Adrenal gland (tissue), 12 donors: ENCODE data around the gene NPBWR2. TPM values are rescaled to one million over a fixed set of nuclear protein-coding genes. Genes with fewer than 3 reads are reported as not detected.

Source experiments
- DNase-seq, 7 donors: peaks; one replicate each; pipeline ENCODE4 v3.0.0-alpha.2; 2019 to 2020
- H3K27ac ChIP-seq, 5 donors: fragments of 200-600 bp; sonication (generic) in 4 of 5; 1 replicate in 3 of 5; 2 replicates in 2 of 5; pipeline versions ENCODE4 v1.5.1 to v1.8.0; 2016 to 2020; ENCODE audit warnings: mild to moderate bottlenecking in 1 of 5
- H3K27me3 ChIP-seq: fragments of 200-600 bp; 2 replicates; pipeline ENCODE4 v1.8.0; 2021
- H3K36me3 ChIP-seq, 2 donors: fragments of 200-600 bp; replicated peaks in 1 of 2; 1 replicate in 1 of 2; 2 replicates in 1 of 2; pipeline versions ENCODE4 v1.5.1 to v1.8.0; 2018 to 2022
- H3K4me1 ChIP-seq, 2 donors: fragments of 200-600 bp; replicated peaks in 1 of 2; 1 replicate in 1 of 2; 2 replicates in 1 of 2; pipeline versions ENCODE4 v1.5.1 to v1.8.0; 2018 to 2021
- H3K4me3 ChIP-seq, 4 donors: fragments of 200-600 bp; sonication (generic) in 3 of 4; one replicate each; pipeline ENCODE4 v1.5.1; 2016 to 2018
- H3K9me3 ChIP-seq, 3 donors: fragments of 200-600 bp; sonication (generic) in 1 of 3; replicated peaks in 1 of 3; 1 replicate in 2 of 3; 2 replicates in 1 of 3; pipeline versions ENCODE4 v1.5.1 to v1.8.0; 2016 to 2021
- CTCF ChIP-seq, 6 experiments: fragments of 450-650 bp in 4 of 6; fragments of 200-600 bp in 2 of 6; sonication (generic) in 1 of 6; IDR thresholded peaks; 1 replicate in 5 of 6; 2 replicates in 1 of 6; pipeline versions ENCODE4 v1.5.1 to v1.8.0; 2016 to 2021; ENCODE audit warnings: antibody characterized with exemption in 6 of 6, mild to moderate bottlenecking in 2 of 6, moderate library complexity in 1 of 6
- POLR2A ChIP-seq, 2 donors: fragments of 450-650 bp; IDR thresholded peaks; one replicate each; pipeline ENCODE4 v1.6.1; 2017; ENCODE audit warnings: antibody characterized with exemption in 2 of 2, mild to moderate bottlenecking in 2 of 2, moderate library complexity in 1 of 2
- WGBS, 4 donors: extraction: QIAGEN DNeasy Blood & Tissue Kit in 2 of 4; methylation state at CpG; one replicate each; pipeline versions ENCODE4 v1.1.5 to v1.1.7; 2013 to 2017; 5-methylcytosine and 5-hydroxymethylcytosine counted together
- intact Hi-C, 2 donors: fragments of 100-400 bp; cut with DNase I; formaldehyde crosslinking; loops; one replicate each; pipeline versions ENCODE4 v1.14.1 to v1.15.0; 2022 to 2023
- polyA plus RNA-seq, 3 donors: library from polyadenylated mRNA; stranded (reverse); fragments of 200-250 nt in 2 of 3; fragments of 350-450 nt in 1 of 3; fragmentation: Illumina TruSeq in 1 of 3; extraction: RNeasy Lipid Tissue Mini Kit (QIAGEN cat#74804) in 1 of 3; gene quantifications; one replicate each; pipeline ENCODE4 v1.2.3, GENCODE V29; 2013 to 2014
- total RNA-seq, 9 donors: library from RNA; depleted of rRNA in 4 of 9; stranded (reverse); fragments of >200 nt in 4 of 9; fragments of 120-200 nt in 1 of 9; fragmentation: NEBNext Ultra II Directional in 1 of 9; extraction: Animal tissue kit (Norgen Biotek cat#: 25700) in 1 of 9; gene quantifications; one replicate each; pipeline versions ENCODE4 v1.1.0 to v1.2.4, GENCODE V29; 2013 to 2023
- donor health status: healthy with polysubstance abuse.
- donor health status: Bipolar disorder and iron deficiency.
- donor health status: DM: yes; HTN: yes; CAD: no.
- donor health status: DM: no; HTN: no; CAD: no.
- donor health status: DM: no; HTN: no; CAD: no.
- donor health status: DM: yes; HTN: yes; CAD: no.

The NPBWR2 gene
- total and polyA plus RNA-seq, 12 donors, result 0.18 to 0.42 (median 0.33) TPM; not detected in 8

GRCh38 chr20:64083804-64084684, 23.3 kb downstream of the NPBWR2 start, which contains the start of gene LKAAEAR1:
LKAAEAR1 (minus strand) TSS chr20:64084398; CDS start chr20:64084219, 179 bp downstream.
- 3 to 11% (median 5%) methylated on average over 3 to 82 of the region's 86 CpGs for WGBS, 4 donors
- no peak for DNase-seq
- peak within 1 kb of the TSS in 2 of 4 donors; percentile 28 to 58 for H3K4me3 ChIP-seq
- intact Hi-C loops, result no loop called here
- no peaks in the 10 kb centered on the region for H3K27me3 ChIP-seq
- H3K4me1 ChIP-seq, result peaks cover 10 to 22% of the 10 kb centered on the region in 2 donors
- no peaks in the 10 kb centered on the region for H3K9me3 ChIP-seq
- TF ChIP-seq CTCF (IDR thresholded peaks at IDR 0.05), result no peak
- no peak for TF ChIP-seq POLR2A (IDR thresholded peaks at IDR 0.05)
- H3K27ac ChIP-seq, result no peak within 1 kb of the TSS
- no peaks in the 10 kb centered on the region for H3K36me3 ChIP-seq

- H3K36me3 ChIP-seq, result no peaks in the 10 kb centered on the region
- peak overlapping the region in 2 of 4 donors; percentile 28 to 58 for H3K4me3 ChIP-seq
- H3K4me1 ChIP-seq, result peaks cover 13 to 28% of the 10 kb centered on the region in 2 donors
- peak; percentile 32 to 63 (median 52) for TF ChIP-seq CTCF (IDR thresholded peaks at IDR 0.05)
- TF ChIP-seq POLR2A (IDR thresholded peaks at IDR 0.05), result no peak
- no peaks in the 10 kb centered on the region for H3K9me3 ChIP-seq
- peak in 6 of 7 donors; percentile 69 to 81 (median 70) for DNase-seq
- H3K27ac ChIP-seq, result no peak overlapping the region
- H3K27me3 ChIP-seq, result no peaks in the 10 kb centered on the region
- 0 to 1% (median 1%) methylated on average over 18 to 47 of the region's 52 CpGs; no CpG with 5 or more reads in 1 of the 4 donors for WGBS, 4 donors
- intact Hi-C loops, result no loop called here
Measured at GRCh38 chr20:64083378-64083803, 24.0 kb downstream of the NPBWR2 start.

- Histone ChIP-seq H3K9me3 (no peaks in the 10 kb centered on the region), H3K4me1 (peaks cover 13 to 29% of the 10 kb centered on the region in 2 donors), H3K27me3 (no peaks in the 10 kb centered on the region), H3K36me3 (no peaks in the 10 kb centered on the region), H3K27ac (no peak overlapping the region), H3K4me3 (peak overlapping the region in 1 of 4 donors; percentile 58)
- intact Hi-C loops, result no loop called here
- DNase-seq, result no peak
- TF ChIP-seq POLR2A (IDR thresholded peaks at IDR 0.05) (no peak), CTCF (IDR thresholded peaks at IDR 0.05) (no peak)
- WGBS, 4 donors, result 25 to 43% (median 32%) methylated on average over 7 to 13 of the region's 13 CpGs
Measured at GRCh38 chr20:64082820-64083377, 24.5 kb downstream of the NPBWR2 start.

- 36 to 45% (median 41%) methylated on average over 6 to 13 of the region's 13 CpGs for WGBS, 4 donors
- Histone ChIP-seq H3K4me3 (no peak overlapping the region), H3K27me3 (no peaks in the 10 kb centered on the region), H3K4me1 (peaks cover 13 to 29% of the 10 kb centered on the region in 2 donors), H3K9me3 (no peaks in the 10 kb centered on the region), H3K36me3 (no peaks in the 10 kb centered on the region), H3K27ac (no peak overlapping the region)
- intact Hi-C loops, result no loop called here
- TF ChIP-seq CTCF (IDR thresholded peaks at IDR 0.05), result no peak
- no peak for TF ChIP-seq POLR2A (IDR thresholded peaks at IDR 0.05)
- no peak for DNase-seq
Measured at GRCh38 chr20:64082126-64082731, 25.1 kb downstream of the NPBWR2 start.
